GM21381 (cell line): Measurements from ENCODE around the gene BRINP3.

Source experiments
- ATAC-seq: cut with Tn5 transposase; IDR thresholded peaks from one replicate; pipeline ENCODE4 v1.9.1; 2021; ENCODE audit warnings: mild to moderate bottlenecking, moderate library complexity; ENCODE audit not compliant: unreplicated experiment

Gene BRINP3

GRCh38 chr1:190327271-190327670, 150.4 kb downstream of the BRINP3 start:
- ATAC-seq: no peak

- ATAC-seq: no peak
Measured at GRCh38 chr1:190323530-190323929, 154.1 kb downstream of the BRINP3 start.

GRCh38 chr1:190322274-190322673, 155.4 kb downstream of the BRINP3 start:
- ATAC-seq: no peak

DNA sequence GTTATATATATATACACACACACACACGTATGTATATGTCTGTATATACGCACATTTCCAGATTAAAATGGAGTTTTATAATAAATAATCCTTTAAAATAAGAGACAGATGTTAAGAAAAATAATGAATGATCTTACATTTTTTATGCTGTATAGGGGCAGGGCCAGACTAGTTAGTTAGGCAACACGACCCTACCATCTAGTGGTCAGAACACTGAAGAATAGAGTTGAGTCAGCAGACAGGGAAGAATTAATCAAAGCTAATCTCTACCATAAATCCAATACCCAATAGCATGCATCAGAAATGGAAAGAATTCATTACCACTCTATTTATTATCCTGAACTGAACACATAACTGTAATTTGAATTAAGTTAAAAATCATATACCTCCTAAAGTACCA, 156.7 kb downstream of the BRINP3 start:
- no peak for ATAC-seq

GRCh38 chr1:190312763-190313162, 164.9 kb downstream of the BRINP3 start:
- no peak for ATAC-seq

- ATAC-seq: no peak
Measured at GRCh38 chr1:190303501-190303900, 174.2 kb downstream of the BRINP3 start.

- ATAC-seq: no peak
Measured at GRCh38 chr1:190296453-190296852, 181.2 kb downstream of the BRINP3 start.

- no peak for ATAC-seq
Measured at GRCh38 chr1:190289897-190290296, 187.8 kb downstream of the BRINP3 start.

DNA sequence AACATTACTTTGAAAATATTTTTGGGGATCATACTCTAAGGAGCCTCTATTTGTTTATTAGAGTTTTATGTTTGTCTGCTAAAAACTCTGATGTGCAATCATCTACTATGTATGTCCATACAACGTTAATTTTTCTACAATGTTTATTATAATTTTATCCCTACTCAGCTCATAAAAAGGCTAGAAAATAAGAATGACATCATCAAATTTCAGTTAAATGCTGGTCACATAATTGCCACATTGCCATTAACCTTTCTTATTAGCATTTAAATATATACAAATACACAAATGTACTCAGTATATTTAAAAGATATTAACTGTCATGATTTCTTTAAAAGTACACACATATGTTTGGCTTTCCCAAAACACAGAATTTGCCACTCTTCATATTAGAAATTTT, 191.6 kb downstream of the BRINP3 start:
- ATAC-seq: no peak

DNA sequence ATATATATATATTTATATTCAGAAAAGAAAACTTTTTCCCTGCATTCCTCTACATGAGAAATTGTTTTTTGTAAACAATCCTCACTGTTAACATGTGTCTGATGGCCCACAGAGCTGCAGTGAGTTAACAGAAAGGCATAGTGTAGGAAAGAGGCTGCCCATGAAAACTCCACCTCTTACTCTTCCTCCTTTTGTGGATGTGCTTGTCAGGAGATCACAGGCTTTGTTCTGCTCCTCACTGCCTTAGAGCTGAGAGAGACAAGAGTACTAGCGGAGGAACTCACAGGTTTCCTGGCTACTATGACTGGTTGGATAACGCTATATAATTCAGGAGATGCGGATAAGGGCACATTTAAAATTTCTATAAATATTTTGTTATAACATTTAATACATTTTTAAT, 200.6 kb downstream of the BRINP3 start:
- no peak for ATAC-seq

DNA sequence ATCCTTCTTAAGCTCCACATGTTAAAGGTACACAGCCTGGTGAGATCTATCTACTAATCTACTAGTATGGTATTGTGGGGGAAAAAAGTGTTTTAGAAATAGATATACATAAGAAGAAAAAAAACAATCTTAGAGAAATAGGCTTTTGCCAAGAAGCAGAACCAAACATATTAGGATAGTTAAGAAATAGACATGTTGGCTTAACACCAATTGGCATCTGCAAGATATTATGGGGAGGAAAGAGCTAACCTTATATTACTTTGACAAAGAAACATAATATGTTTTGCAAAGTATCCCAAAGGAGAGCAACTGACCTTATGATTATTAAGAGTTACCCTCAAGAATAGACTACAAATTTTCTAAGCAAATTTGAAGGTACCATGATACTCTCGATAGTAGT, 202.9 kb downstream of the BRINP3 start:
- no peak for ATAC-seq

DNA sequence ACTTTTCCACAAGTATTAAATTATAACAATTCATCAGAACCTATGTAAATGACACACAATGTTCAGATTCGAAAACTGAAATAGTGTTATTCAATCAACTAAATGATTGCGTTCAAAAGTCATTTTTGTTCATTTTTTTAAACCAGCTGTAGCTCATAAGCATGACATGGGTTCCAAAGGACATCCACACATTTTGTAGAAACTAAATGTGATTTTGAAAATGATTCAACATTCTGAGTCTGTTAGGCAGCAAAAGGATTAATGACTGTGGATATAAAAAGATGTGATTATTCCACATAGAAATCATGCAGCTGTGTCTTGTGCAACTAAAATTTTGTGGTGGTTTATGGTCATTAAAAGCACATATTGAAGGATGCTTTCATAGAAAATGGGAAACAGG, 204.5 kb downstream of the BRINP3 start:
- ATAC-seq: no peak

DNA sequence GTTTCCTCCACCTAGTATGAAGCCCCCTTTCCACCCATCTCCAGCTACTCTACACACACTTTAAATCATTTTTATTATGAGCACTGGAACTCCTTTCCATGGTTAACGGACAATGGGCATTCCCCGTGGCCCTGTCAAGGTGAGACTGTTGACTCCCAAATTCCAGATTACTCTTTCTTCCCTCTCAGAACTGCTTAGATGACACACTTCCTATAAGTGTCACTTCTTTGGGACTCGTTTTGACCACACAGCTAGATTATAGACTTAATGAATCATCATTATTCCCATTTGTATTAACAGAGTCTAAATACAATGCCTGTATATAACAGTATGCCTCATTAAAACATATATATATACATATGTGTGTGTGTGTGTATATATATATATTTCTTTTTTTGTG, 215.1 kb downstream of the BRINP3 start:
- no peak for ATAC-seq

- no peak for ATAC-seq
Measured at GRCh38 chr1:190259424-190259823, 218.2 kb downstream of the BRINP3 start.

DNA sequence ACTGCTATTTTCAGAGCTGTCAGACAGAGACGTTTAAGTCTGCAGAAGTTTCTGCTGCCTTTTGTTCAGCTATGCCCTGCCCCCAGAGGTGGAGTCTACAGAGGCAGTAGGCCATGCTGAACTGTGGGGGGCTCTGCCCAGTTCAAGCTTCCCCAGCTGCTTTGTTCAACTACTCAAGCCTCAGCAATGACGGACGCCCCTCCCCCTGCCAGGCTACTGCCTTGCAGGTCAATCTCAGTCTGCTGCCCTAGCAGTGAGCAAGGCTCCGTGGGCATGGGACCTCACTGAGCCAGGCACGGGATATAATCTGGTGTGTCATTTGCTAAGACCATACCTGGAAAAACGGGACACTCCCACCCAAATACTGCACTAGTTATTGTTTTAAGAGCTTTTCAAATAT, 219.7 kb downstream of the BRINP3 start:
- no peak for ATAC-seq

DNA sequence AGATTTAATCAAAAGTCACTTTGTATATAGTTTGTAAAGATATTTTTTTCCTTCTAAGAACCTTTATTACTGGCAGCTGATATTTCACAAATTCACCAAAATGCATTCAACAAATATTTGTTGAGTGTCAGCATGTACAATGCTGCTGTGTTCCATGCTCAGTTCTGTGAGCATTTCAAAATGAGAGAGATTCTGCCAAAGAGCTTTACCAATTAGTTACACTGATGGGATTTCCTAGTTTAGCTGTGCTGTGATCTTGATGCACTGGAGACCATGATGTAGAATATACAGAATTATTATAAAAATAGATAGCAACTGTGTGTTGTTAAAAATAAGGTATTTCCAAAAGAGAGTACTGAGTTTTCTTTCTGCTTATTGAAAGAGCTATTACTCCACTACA, 225.6 kb downstream of the BRINP3 start:
- no peak for ATAC-seq

- ATAC-seq: no peak
Measured at GRCh38 chr1:190250368-190250767, 227.3 kb downstream of the BRINP3 start.

- ATAC-seq: no peak
Measured at GRCh38 chr1:190244406-190244805, 233.3 kb downstream of the BRINP3 start.

DNA sequence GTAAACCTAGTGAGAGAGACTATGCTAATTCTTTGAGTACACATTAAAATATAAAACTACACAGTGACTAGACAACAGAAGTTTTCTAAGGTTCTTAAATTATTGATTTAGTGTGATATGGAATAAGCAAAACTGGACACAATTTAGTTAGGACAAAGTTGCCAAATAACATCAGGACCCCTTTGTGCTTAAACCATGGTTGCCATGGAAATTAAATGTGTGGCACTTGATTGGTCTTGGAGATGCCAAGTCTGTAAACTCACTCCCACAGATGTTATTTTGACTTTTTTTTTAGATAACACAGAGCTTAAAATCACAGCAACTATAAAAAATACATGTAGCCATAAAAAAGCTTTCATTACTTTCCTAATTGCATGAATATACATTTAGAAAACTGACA, 234.6 kb downstream of the BRINP3 start:
- no peak for ATAC-seq

GRCh38 chr1:190226006-190226405, 251.7 kb downstream of the BRINP3 start:
- no peak for ATAC-seq

- ATAC-seq: no peak
Measured at GRCh38 chr1:190212450-190212849, 265.2 kb downstream of the BRINP3 start.

DNA sequence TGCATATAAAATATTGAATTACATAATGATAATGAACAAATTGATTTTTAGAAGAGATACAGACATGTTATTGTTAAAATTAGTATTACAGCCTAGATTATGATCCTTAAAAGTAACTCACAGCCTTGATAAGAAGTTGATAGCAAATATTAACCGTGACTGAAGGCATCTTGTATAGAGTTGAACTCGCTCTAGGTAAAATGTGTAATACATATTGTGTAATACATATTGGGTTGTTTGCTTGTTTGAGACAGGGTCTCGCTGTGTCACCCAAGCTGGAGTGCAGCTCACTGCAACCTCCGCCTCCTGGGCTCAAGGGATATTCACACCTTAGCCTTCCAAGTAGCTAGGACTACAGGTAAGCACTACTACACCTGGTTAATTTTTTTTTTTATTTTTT, 269.9 kb downstream of the BRINP3 start:
- ATAC-seq: no peak

- no peak for ATAC-seq
Measured at GRCh38 chr1:190205713-190206112, 272.0 kb downstream of the BRINP3 start.

GRCh38 chr1:190196020-190196419, 281.6 kb downstream of the BRINP3 start:
- no peak for ATAC-seq
